ENCODE results near the gene ZMYM3. TPM values are rescaled to one million over a fixed set of nuclear protein-coding genes. Genes with fewer than 3 reads are reported as not detected.
"Not testable (repeated sequence)": the region's sequence is repeated elsewhere in the genome, so short reads cannot be mapped to it uniquely, and the experiment has no call there.

The ZMYM3 gene
- total RNA-seq, 2 donors from 2014 or later = 8.8 to 10.2 TPM

GRCh38 chrX:71283403-71284143 lies 29.6 kb upstream of the ZMYM3 start, which contains the start of gene NONO:
Gene NONO (plus strand): TSS chrX:71283635. CDS start chrX:71290638, 7,003 bp downstream.
- no peaks in the 10 kb centered on the region for H3K27me3 ChIP-seq
- peak within 1 kb of the TSS; percentile 11 to 26 for H3K4me3 ChIP-seq
- ATAC-seq = peak; percentile 99
- intact Hi-C loops (cut with DNase I) = no loop called here
- TF ChIP-seq POLR2A (IDR thresholded peaks at IDR 0.05) = peak; percentile 41 to 84 (median 84)
- TF ChIP-seq CTCF (IDR thresholded peaks at IDR 0.05) = peak in 1 of 7 experiments; percentile 11
- H3K4me1 ChIP-seq = peaks cover 5% of the 10 kb centered on the region
- H3K36me3 ChIP-seq (replicated peaks in 1 of 2; ENCODE audit: insufficient read depth in 1 of 2, low read depth in 2 of 2) = no peaks in the 10 kb centered on the region
- peak; percentile 86 to 96 (median 89) for DNase-seq
- H3K27ac ChIP-seq = peak within 1 kb of the TSS; percentile 55 to 90 (median 84)
- WGBS, 2 donors = 0% methylated on average over 8 to 42 of the region's 57 CpGs
- H3K9me3 ChIP-seq = no peaks in the 10 kb centered on the region

GRCh38 chrX:71282514-71283402 lies 28.8 kb upstream of the ZMYM3 start:
- Histone ChIP-seq H3K36me3 (replicated peaks in 1 of 2; ENCODE audit: insufficient read depth in 1 of 2, low read depth in 2 of 2) (no peaks in the 10 kb centered on the region), H3K27ac (peak overlapping the region; percentile 42 to 90 (median 84)), H3K4me1 (no peaks in the 10 kb centered on the region), H3K4me3 (no peak overlapping the region), H3K27me3 (no peaks in the 10 kb centered on the region), H3K9me3 (no peaks in the 10 kb centered on the region)
- ATAC-seq (peak; percentile 63), DNase-seq (no peak)
- TF ChIP-seq CTCF (IDR thresholded peaks at IDR 0.05) = no peak
- TF ChIP-seq POLR2A (IDR thresholded peaks at IDR 0.05) = no peak
- 13 to 17% methylated on average over 14 to 16 of the region's 16 CpGs for WGBS, 2 donors
- intact Hi-C loops (cut with DNase I) = no loop called here

GRCh38 chrX:71281300-71281699 lies 27.4 kb upstream of the ZMYM3 start:
- DNase-seq; H3K27ac ChIP-seq; H3K36me3 ChIP-seq (replicated peaks in 1 of 2; ENCODE audit: insufficient read depth in 1 of 2, low read depth in 2 of 2); H3K4me1 ChIP-seq; H3K27me3 ChIP-seq; intact Hi-C loops (cut with DNase I); ATAC-seq; H3K9me3 ChIP-seq; H3K4me3 ChIP-seq: not testable (repeated sequence)
- 98 to 100% methylated on average over 1 to 11 of the region's 11 CpGs for WGBS, 2 donors

GRCh38 chrX:71272313-71272712 lies 18.4 kb upstream of the ZMYM3 start:
- WGBS, 2 donors = 94 to 100% methylated on average over 2 of the region's 2 CpGs
- H3K4me3 ChIP-seq; H3K27me3 ChIP-seq; H3K36me3 ChIP-seq (replicated peaks in 1 of 2; ENCODE audit: insufficient read depth in 1 of 2, low read depth in 2 of 2); H3K4me1 ChIP-seq; H3K27ac ChIP-seq; intact Hi-C loops (cut with DNase I); H3K9me3 ChIP-seq; DNase-seq; ATAC-seq: not testable (repeated sequence)

- intact Hi-C loops (cut with DNase I) = no loop called here
- H3K9me3 ChIP-seq = no peaks in the 10 kb centered on the region
- H3K4me3 ChIP-seq = no peak overlapping the region
- H3K4me1 ChIP-seq = no peaks in the 10 kb centered on the region
- ATAC-seq (no peak), DNase-seq (no peak)
- WGBS, 2 donors = 96% methylated on average over 10 of the region's 19 CpGs; no CpG with 5 or more reads in 1 of the 2 donors
- no peaks in the 10 kb centered on the region for H3K27me3 ChIP-seq
- TF ChIP-seq POLR2A (IDR thresholded peaks at IDR 0.05) = no peak
- TF ChIP-seq CTCF (IDR thresholded peaks at IDR 0.05) = no peak
- no peak overlapping the region for H3K27ac ChIP-seq
- H3K36me3 ChIP-seq (replicated peaks in 1 of 2; ENCODE audit: insufficient read depth in 1 of 2, low read depth in 2 of 2) = no peaks in the 10 kb centered on the region
Observed at GRCh38 chrX:71269801-71270395, 16.0 kb upstream of the ZMYM3 start.

GRCh38 chrX:71268624-71269023 lies 14.7 kb upstream of the ZMYM3 start:
- H3K27me3 ChIP-seq; H3K9me3 ChIP-seq; H3K4me3 ChIP-seq; intact Hi-C loops (cut with DNase I); H3K27ac ChIP-seq; H3K36me3 ChIP-seq (replicated peaks in 1 of 2; ENCODE audit: insufficient read depth in 1 of 2, low read depth in 2 of 2); DNase-seq; ATAC-seq; H3K4me1 ChIP-seq: not testable (repeated sequence)

All from body of pancreas (tissue), 4 donors.